Measurements from ENCODE around the gene LRTM2. TPM values are rescaled to one million over a fixed set of nuclear protein-coding genes. Genes with fewer than 3 reads are reported as not detected.

Gene LRTM2
- total RNA-seq, 1 experiment from 2014 or later: 0.07 TPM

- ChIA-PET RAD21 (ENCODE audit: low non-redundant PET in 1 of 2, low total read pairs in 2 of 2, uncharacterized antibody in 2 of 2, unreplicated experiment in 2 of 2) (no interaction called here), POLR2A (interaction anchor here (2.1 kb wide), 1 partner anchor 116 kb away, joined by 5 read pairs; no protein-coding TSS in a partner anchor), CTCF (no interaction called here)
- Histone ChIP-seq H3K36me3 (ENCODE audit: control insufficient read depth in 1 of 2, insufficient read depth in 2 of 2, low read length in 2 of 2) (peaks cover 8 to 9% of the 10 kb centered on the region in 2 experiments; a peak in 3 of 4 replicates), H3K4me3 (replicated peaks in 1 of 2; ENCODE audit: low read depth in 1 of 2, low read length in 2 of 2) (no peak overlapping the region), H4K20me1 (ENCODE audit: insufficient read depth) (no peaks in the 10 kb centered on the region), H3K4me1 (ENCODE audit: control insufficient read depth in 1 of 2, insufficient read depth in 2 of 2, low read length in 2 of 2) (peaks cover 2 to 10% of the 10 kb centered on the region in 2 experiments; a peak in 2 of 4 replicates), H3K27me3 (ENCODE audit: insufficient read depth, low read length) (no peaks in the 10 kb centered on the region), H3K27ac (ENCODE audit: low read depth, low read length) (no peak overlapping the region), H3K9ac (ENCODE audit: low read length) (no peak overlapping the region), H3K9me2 (ENCODE audit: insufficient read depth) (no peaks in the 10 kb centered on the region), H2AFZ (ENCODE audit: low read depth, low read length, poor library complexity, severe bottlenecking) (no peak overlapping the region), H3K79me2 (ENCODE audit: insufficient read depth, low read length) (peaks cover 48% of the 10 kb centered on the region), H3K4me2 (ENCODE audit: low read length) (no peak overlapping the region), H3K9me3 (ENCODE audit: control insufficient read depth in 1 of 2, insufficient read depth in 1 of 2, low read depth in 1 of 2, low read length in 2 of 2) (no peaks in the 10 kb centered on the region)
- DNase-seq (ENCODE audit: low read depth, low spot score) (no peak), ATAC-seq (no peak)
- BruUV-seq (replicated peaks): no TSS peak
- TF ChIP-seq SRF (IDR thresholded peaks at IDR 0.05; ENCODE audit: low read depth): no peak
- TF ChIP-seq TCF7L2 (IDR thresholded peaks at IDR 0.05; ENCODE audit: borderline replicate concordance, extremely low read depth, insufficient read depth, insufficient read length): no peak
- no peak for TF ChIP-seq ELF1 (IDR thresholded peaks at IDR 0.05; ENCODE audit: borderline replicate concordance, low read depth)
- no peak for TF ChIP-seq ZNF274 (IDR thresholded peaks at IDR 0.05; ENCODE audit: low read depth, low read length)
- no peak for TF ChIP-seq YY1 (IDR thresholded peaks at IDR 0.05; ENCODE audit: extremely low read depth, insufficient replicate concordance, low read depth, low read length)
- TF ChIP-seq, protein P1, sequence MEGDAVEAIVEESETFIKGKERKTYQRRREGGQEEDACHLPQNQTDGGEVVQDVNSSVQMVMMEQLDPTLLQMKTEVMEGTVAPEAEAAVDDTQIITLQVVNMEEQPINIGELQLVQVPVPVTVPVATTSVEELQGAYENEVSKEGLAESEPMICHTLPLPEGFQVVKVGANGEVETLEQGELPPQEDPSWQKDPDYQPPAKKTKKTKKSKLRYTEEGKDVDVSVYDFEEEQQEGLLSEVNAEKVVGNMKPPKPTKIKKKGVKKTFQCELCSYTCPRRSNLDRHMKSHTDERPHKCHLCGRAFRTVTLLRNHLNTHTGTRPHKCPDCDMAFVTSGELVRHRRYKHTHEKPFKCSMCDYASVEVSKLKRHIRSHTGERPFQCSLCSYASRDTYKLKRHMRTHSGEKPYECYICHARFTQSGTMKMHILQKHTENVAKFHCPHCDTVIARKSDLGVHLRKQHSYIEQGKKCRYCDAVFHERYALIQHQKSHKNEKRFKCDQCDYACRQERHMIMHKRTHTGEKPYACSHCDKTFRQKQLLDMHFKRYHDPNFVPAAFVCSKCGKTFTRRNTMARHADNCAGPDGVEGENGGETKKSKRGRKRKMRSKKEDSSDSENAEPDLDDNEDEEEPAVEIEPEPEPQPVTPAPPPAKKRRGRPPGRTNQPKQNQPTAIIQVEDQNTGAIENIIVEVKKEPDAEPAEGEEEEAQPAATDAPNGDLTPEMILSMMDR (IDR thresholded peaks at IDR 0.05 in 2 of 3, conservative IDR thresholded peaks at IDR 0.05 in 1 of 3; ENCODE audit: borderline replicate concordance in 1 of 3, insufficient read depth in 1 of 3, low read depth in 2 of 3, low read length in 2 of 3): no peak
- TF ChIP-seq SIN3A (IDR thresholded peaks at IDR 0.05; ENCODE audit: low read depth): no peak
- TF ChIP-seq SP1 (IDR thresholded peaks at IDR 0.05; ENCODE audit: low read depth): no peak
- TF ChIP-seq JUND (IDR thresholded peaks at IDR 0.05): no peak
- no peak for TF ChIP-seq POLR2AphosphoS5 (IDR thresholded peaks at IDR 0.05; ENCODE audit: low read depth, low read length)
- TF ChIP-seq CEBPB (IDR thresholded peaks at IDR 0.05; ENCODE audit: low read depth): no peak
- TF ChIP-seq RAD21 (IDR thresholded peaks at IDR 0.05; ENCODE audit: low read depth): no peak
- TF ChIP-seq REST (IDR thresholded peaks at IDR 0.05; ENCODE audit: low read depth): no peak
- no peak for TF ChIP-seq CBX3 (IDR thresholded peaks at IDR 0.05; ENCODE audit: low read depth)
- TF ChIP-seq, protein P2, sequence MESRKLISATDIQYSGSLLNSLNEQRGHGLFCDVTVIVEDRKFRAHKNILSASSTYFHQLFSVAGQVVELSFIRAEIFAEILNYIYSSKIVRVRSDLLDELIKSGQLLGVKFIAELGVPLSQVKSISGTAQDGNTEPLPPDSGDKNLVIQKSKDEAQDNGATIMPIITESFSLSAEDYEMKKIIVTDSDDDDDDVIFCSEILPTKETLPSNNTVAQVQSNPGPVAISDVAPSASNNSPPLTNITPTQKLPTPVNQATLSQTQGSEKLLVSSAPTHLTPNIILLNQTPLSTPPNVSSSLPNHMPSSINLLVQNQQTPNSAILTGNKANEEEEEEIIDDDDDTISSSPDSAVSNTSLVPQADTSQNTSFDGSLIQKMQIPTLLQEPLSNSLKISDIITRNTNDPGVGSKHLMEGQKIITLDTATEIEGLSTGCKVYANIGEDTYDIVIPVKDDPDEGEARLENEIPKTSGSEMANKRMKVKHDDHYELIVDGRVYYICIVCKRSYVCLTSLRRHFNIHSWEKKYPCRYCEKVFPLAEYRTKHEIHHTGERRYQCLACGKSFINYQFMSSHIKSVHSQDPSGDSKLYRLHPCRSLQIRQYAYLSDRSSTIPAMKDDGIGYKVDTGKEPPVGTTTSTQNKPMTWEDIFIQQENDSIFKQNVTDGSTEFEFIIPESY (IDR thresholded peaks at IDR 0.05; ENCODE audit: extremely low read depth, insufficient replicate concordance, low read length): no peak
- TF ChIP-seq ZFX (IDR thresholded peaks at IDR 0.05): no peak
- no peak for TF ChIP-seq EZH2phosphoT487 (IDR thresholded peaks at IDR 0.05; ENCODE audit: borderline replicate concordance)
- no peak for TF ChIP-seq ATF3 (IDR thresholded peaks at IDR 0.05)
- TF ChIP-seq MAX (IDR thresholded peaks at IDR 0.05): no peak
- intact Hi-C loops (cut with micrococcal nuclease): no loop called here
Observed at GRCh38 chr12:1777798-1778197, 42.6 kb upstream of the LRTM2 start.
